KMS-11 (cell line): ENCODE data around the gene OR8A1.
"Not testable (repeated sequence)": the region's sequence is repeated elsewhere in the genome, so short reads cannot be mapped to it uniquely, and the experiment has no call there.

Experiments used
- H2AFZ ChIP-seq: fragments of 200-600 bp; sonication (generic); 2 replicates; pipeline ENCODE4 v1.6.1; 2016; ENCODE audit warnings: antibody characterized with exemption, mixed run types, low read depth
- H3K27ac ChIP-seq: fragments of 200-600 bp; sonication (generic); 2 replicates; pipeline ENCODE4 v1.6.1; 2016; ENCODE audit warnings: mild to moderate bottlenecking, mixed run types
- H3K27me3 ChIP-seq: fragments of 200-600 bp; sonication (generic); 2 replicates; pipeline ENCODE4 v1.6.1; 2017; ENCODE audit warnings: mild to moderate bottlenecking, low read depth, mixed run types, moderate library complexity; ENCODE audit not compliant: insufficient read depth
- H3K36me3 ChIP-seq: fragments of 200-600 bp; sonication (generic); 2 replicates; pipeline ENCODE4 v1.6.1; 2017; ENCODE audit warnings: mild to moderate bottlenecking, mixed run types; ENCODE audit not compliant: insufficient read depth
- H3K4me1 ChIP-seq: fragments of 200-600 bp; sonication (generic); 2 replicates; pipeline ENCODE4 v1.6.1; 2016; ENCODE audit warnings: mild to moderate bottlenecking, low read depth, mixed run types; ENCODE audit not compliant: poor library complexity, severe bottlenecking
- H3K4me2 ChIP-seq: fragments of 200-600 bp; sonication (generic); 2 replicates; pipeline ENCODE4 v1.7.0; 2016; ENCODE audit warnings: mild to moderate bottlenecking, mixed run types
- H3K4me3 ChIP-seq: fragments of 200-600 bp; sonication (generic); IDR thresholded peaks from 2 replicates; pipeline ENCODE4 v1.6.1; 2017; ENCODE audit warnings: low read depth, low read length, mixed read lengths; ENCODE audit not compliant: insufficient read depth
- H3K79me2 ChIP-seq: fragments of 200-600 bp; sonication (generic); 2 replicates; pipeline ENCODE4 v1.6.1; 2016; ENCODE audit warnings: low read depth, mixed run types; ENCODE audit not compliant: insufficient read depth
- H3K9ac ChIP-seq: fragments of 200-600 bp; sonication (generic); 2 replicates; pipeline ENCODE4 v1.6.1; 2016; ENCODE audit warnings: mild to moderate bottlenecking, mixed run types
- H4K20me1 ChIP-seq: fragments of 200-600 bp; sonication (generic); 2 replicates; pipeline ENCODE4 v1.6.1; 2016; ENCODE audit warnings: mild to moderate bottlenecking, mixed run types; ENCODE audit not compliant: insufficient read depth
- CTCF ChIP-seq: fragments of 200-600 bp; sonication (generic); conservative IDR thresholded peaks from 2 replicates; pipeline ENCODE4 v1.6.1; 2017; ENCODE audit warnings: low read depth, mild to moderate bottlenecking, antibody characterized with exemption, low read length, moderate library complexity, mixed read lengths

Gene OR8A1

GRCh38 chr11:124597626-124598025 lies 27.8 kb downstream of the OR8A1 start:
- no peaks in the 10 kb centered on the region for H3K36me3 ChIP-seq
- H3K27ac ChIP-seq: no peak overlapping the region
- no peaks in the 10 kb centered on the region for H4K20me1 ChIP-seq
- H3K4me2 ChIP-seq: no peak overlapping the region
- H3K79me2 ChIP-seq: no peaks in the 10 kb centered on the region
- no peak overlapping the region for H2AFZ ChIP-seq
- H3K4me1 ChIP-seq: no peaks in the 10 kb centered on the region
- no peak for TF ChIP-seq CTCF
- no peak overlapping the region for H3K9ac ChIP-seq
- H3K4me3 ChIP-seq: no peak overlapping the region
- no peaks in the 10 kb centered on the region for H3K27me3 ChIP-seq

GRCh38 chr11:124600621-124601320 lies 31.0 kb downstream of the OR8A1 start:
- no peak overlapping the region for H3K4me2 ChIP-seq

GRCh38 chr11:124602193-124602592 lies 32.4 kb downstream of the OR8A1 start:
- no peaks in the 10 kb centered on the region for H3K27me3 ChIP-seq
- H4K20me1 ChIP-seq: no peaks in the 10 kb centered on the region
- H3K27ac ChIP-seq: no peak overlapping the region
- H3K9ac ChIP-seq: no peak overlapping the region
- H2AFZ ChIP-seq: no peak overlapping the region
- no peak overlapping the region for H3K4me2 ChIP-seq
- no peak overlapping the region for H3K4me3 ChIP-seq
- no peaks in the 10 kb centered on the region for H3K4me1 ChIP-seq
- TF ChIP-seq CTCF: no peak
- H3K79me2 ChIP-seq: no peaks in the 10 kb centered on the region
- no peaks in the 10 kb centered on the region for H3K36me3 ChIP-seq

More at GRCh38 chr11:124600621-124601320, 31.0 kb downstream of the OR8A1 start:
- no peaks in the 10 kb centered on the region for H3K36me3 ChIP-seq
- H3K4me1 ChIP-seq: no peaks in the 10 kb centered on the region
- no peak overlapping the region for H3K4me3 ChIP-seq
- H3K79me2 ChIP-seq: no peaks in the 10 kb centered on the region
- H3K9ac ChIP-seq: no peak overlapping the region
- no peaks in the 10 kb centered on the region for H4K20me1 ChIP-seq
- H3K27ac ChIP-seq: no peak overlapping the region
- no peak overlapping the region for H2AFZ ChIP-seq
- no peak for TF ChIP-seq CTCF
- H3K27me3 ChIP-seq: no peaks in the 10 kb centered on the region

- not testable (repeated sequence) for H3K27ac ChIP-seq, H4K20me1 ChIP-seq, H3K4me2 ChIP-seq, H3K79me2 ChIP-seq, H3K9ac ChIP-seq, H3K36me3 ChIP-seq, H2AFZ ChIP-seq, H3K4me1 ChIP-seq, H3K4me3 ChIP-seq, H3K27me3 ChIP-seq
Observed at GRCh38 chr11:124602723-124603122, 32.9 kb downstream of the OR8A1 start.

- Histone ChIP-seq H4K20me1 (no peaks in the 10 kb centered on the region), H3K79me2 (no peaks in the 10 kb centered on the region), H3K4me3 (no peak overlapping the region), H3K4me1 (no peaks in the 10 kb centered on the region), H3K27me3 (no peaks in the 10 kb centered on the region), H3K9ac (no peak overlapping the region), H3K4me2 (no peak overlapping the region), H2AFZ (no peak overlapping the region), H3K36me3 (no peaks in the 10 kb centered on the region), H3K27ac (no peak overlapping the region)
- no peak for TF ChIP-seq CTCF
Observed at GRCh38 chr11:124605719-124606118, 35.9 kb downstream of the OR8A1 start.
